Liver (tissue), 5 donors: ENCODE results near the gene FKBP6. TPM values are rescaled to one million over a fixed set of nuclear protein-coding genes. Genes with fewer than 3 reads are reported as not detected.

Experiments used
- polyA plus RNA-seq, 2 donors: library from polyadenylated mRNA; stranded (reverse) in 1 of 2; unstranded in 1 of 2; fragments of 200-250 nt in 1 of 2; fragments of >200 nt in 1 of 2; fragmentation: Nextera tagmentation in 1 of 2; extraction: Ambion mirVana in 1 of 2; gene quantifications; one replicate each; pipeline versions ENCODE4 v1.2.1 to v1.2.3, GENCODE V29; 2013 to 2015
- small RNA-seq: library from RNA; depleted of rRNA; stranded (forward); fragments of <200 nt; gene quantifications from one replicate; pipeline ENCODE3, GENCODE V24; 2014
- total RNA-seq, 2 donors: library from RNA; depleted of rRNA; stranded (reverse); fragments of >200 nt; gene quantifications; one replicate each; pipeline ENCODE4 v1.2.3, GENCODE V29; 2014
- donor health status: healthy.
- donor health status: healthy.
- donor health status: healthy.

Gene FKBP6
- total and polyA plus RNA-seq, 4 donors, result not detected

Small RNA genes within 50 kb of the gene (small RNA-seq; reads per million reads assigned to genes)
- not detected for gene RF00019
- gene RNU6-1080P, result not detected

Other genes with a start within 250 kb of the FKBP6 start
- gene SPDYE9, start 242.1 kb upstream of the FKBP6 start, total RNA-seq, result not detected
- under 1 TPM in 1 of 2 donors, not detected in 1; 0.61 TPM for gene SPDYE9, start 242.1 kb upstream of the FKBP6 start, polyA plus RNA-seq
- gene NSUN5, start 19.3 kb upstream of the FKBP6 start, total RNA-seq, result 10 to 100 TPM in 1 of 2 donors, 1 to 10 TPM in 1; 9.0 to 12.4 TPM
- 10 to 100 TPM in 1 of 2 donors, 1 to 10 TPM in 1; 7.2 to 11.7 TPM for gene NSUN5, start 19.3 kb upstream of the FKBP6 start, polyA plus RNA-seq
- gene TRIM50, start 79 bp upstream of the FKBP6 start, total RNA-seq, result under 1 TPM; 0.14 to 0.17 TPM
- 1 to 10 TPM in 1 of 2 donors, under 1 TPM in 1; 0.14 to 1.4 TPM for gene TRIM50, start 79 bp upstream of the FKBP6 start, polyA plus RNA-seq
- gene FZD9, start 105.6 kb downstream of the FKBP6 start, total RNA-seq, result under 1 TPM; 0.33 to 0.56 TPM
- under 1 TPM; 0.11 to 0.18 TPM for gene FZD9, start 105.6 kb downstream of the FKBP6 start, polyA plus RNA-seq
- 10 to 100 TPM; 30.7 to 31.3 TPM for gene BAZ1B, start 194.1 kb downstream of the FKBP6 start, total RNA-seq
- gene BAZ1B, start 194.1 kb downstream of the FKBP6 start, polyA plus RNA-seq, result 10 to 100 TPM in 1 of 2 donors, 1 to 10 TPM in 1; 8.6 to 12.3 TPM
- gene BCL7B, start 229.5 kb downstream of the FKBP6 start, total RNA-seq, result 10 to 100 TPM; 13.2 to 15.5 TPM
- gene BCL7B, start 229.5 kb downstream of the FKBP6 start, polyA plus RNA-seq, result 10 to 100 TPM; 27.0 to 27.5 TPM